Head of caudate nucleus (tissue), 42 donors: ENCODE results near the gene NOD1.
A peak's percentile ranks its signal among the peaks of the same experiment; 100 is the strongest.
"Not testable (repeated sequence)": the region's sequence is repeated elsewhere in the genome, so short reads cannot be mapped to it uniquely, and the experiment has no call there.

Source experiments
- DNase-seq, 42 donors: peaks; one replicate each; pipeline versions ENCODE4 v3.0.0 to v3.0.0-alpha.2; 2020 to 2021; ENCODE audit warnings: mixed read lengths in 7 of 42
- intact Hi-C: fragments of 100-400 bp; cut with DNase I; formaldehyde crosslinking; loops from one replicate; pipeline ENCODE4 v1.15.0; 2022

NOD1 gene

GRCh38 chr7:30429156-30429530 lies 49.4 kb downstream of the NOD1 start:
- DNase-seq = peak in 2 of 42 donors; percentile 1 to 22
- intact Hi-C loops = no loop called here

GRCh38 chr7:30428246-30429155 lies 50.1 kb downstream of the NOD1 start:
- peak in 1 of 42 donors; percentile 19 for DNase-seq
- intact Hi-C loops = no loop called here

- peak in 4 of 42 donors; percentile 20 to 42 (median 26) for DNase-seq
- intact Hi-C loops = no loop called here
Measured at GRCh38 chr7:30427296-30428070, 51.1 kb downstream of the NOD1 start.

GRCh38 chr7:30424506-30424905 lies 54.1 kb downstream of the NOD1 start:
- peak in 1 of 42 donors; percentile 27 for DNase-seq
- intact Hi-C loops = no loop called here

- DNase-seq = peak in 1 of 42 donors; percentile 28
- intact Hi-C loops = no loop called here
Measured at GRCh38 chr7:30423788-30424505, 54.6 kb downstream of the NOD1 start.

GRCh38 chr7:30422922-30423321 lies 55.7 kb downstream of the NOD1 start:
- intact Hi-C loops = no loop called here
- DNase-seq = peak in 1 of 42 donors; percentile 22

GRCh38 chr7:30421647-30422196 lies 56.9 kb downstream of the NOD1 start:
- intact Hi-C loops = no loop called here

GRCh38 chr7:30420662-30421061 lies 57.9 kb downstream of the NOD1 start:
- intact Hi-C loops = no loop called here
- DNase-seq = no peak

More at GRCh38 chr7:30421647-30422196, 56.9 kb downstream of the NOD1 start:
- no peak for DNase-seq

GRCh38 chr7:30420080-30420479 lies 58.5 kb downstream of the NOD1 start:
- intact Hi-C loops, DNase-seq: not testable (repeated sequence)

GRCh38 chr7:30413864-30414263 lies 64.7 kb downstream of the NOD1 start:
- DNase-seq = no peak
- intact Hi-C loops = loop anchor here (5.0 kb wide), 1 partner anchor 137 kb away; no protein-coding TSS in a partner anchor

- DNase-seq = peak in 14 of 42 donors; percentile 12 to 76 (median 40)
- intact Hi-C loops = loop anchor here (5.0 kb wide), 1 partner anchor 136 kb away; no protein-coding TSS in a partner anchor
Measured at GRCh38 chr7:30412782-30413504, 65.6 kb downstream of the NOD1 start.

GRCh38 chr7:30411897-30412296 lies 66.7 kb downstream of the NOD1 start:
- DNase-seq = no peak
- intact Hi-C loops = loop anchor here (5.0 kb wide), 1 partner anchor 135 kb away; no protein-coding TSS in a partner anchor

- intact Hi-C loops = loop anchor here (5.0 kb wide), 1 partner anchor 134 kb away; no protein-coding TSS in a partner anchor
- peak in 4 of 42 donors; percentile 18 to 28 (median 20) for DNase-seq
Measured at GRCh38 chr7:30411173-30411572, 67.4 kb downstream of the NOD1 start.

GRCh38 chr7:30406664-30407425 lies 71.7 kb downstream of the NOD1 start:
- no peak for DNase-seq
- intact Hi-C loops = no loop called here

GRCh38 chr7:30405179-30405578 lies 73.4 kb downstream of the NOD1 start:
- intact Hi-C loops = no loop called here
- no peak for DNase-seq

GRCh38 chr7:30403477-30403876 lies 75.1 kb downstream of the NOD1 start:
- intact Hi-C loops = no loop called here
- no peak for DNase-seq

GRCh38 chr7:30396389-30396788 lies 82.2 kb downstream of the NOD1 start:
- peak in 1 of 42 donors; percentile 5 for DNase-seq
- intact Hi-C loops = no loop called here
